Stimulated activated CD4-positive, alpha-beta T cell treated with anti-CD3 and anti-CD28 coated beads, TNF-alpha, amount 100 ng/mL, for 48 hours (primary cell): Measurements from ENCODE around the gene ARHGAP27.
"Not testable (repeated sequence)": the region's sequence is repeated elsewhere in the genome, so short reads cannot be mapped to it uniquely, and the experiment has no call there.

Source experiments
- DNase-seq, 3 donors: peaks; one replicate each; pipeline ENCODE4 v3.0.0-alpha.2; 2020; ENCODE audit warnings: low read depth in 3 of 3

ARHGAP27 gene

GRCh38 chr17:45432405-45433158, at the start of gene ARHGAP27:
TSS of gene ARHGAP27 (minus strand) at chr17:45432870. CDS start at chr17:45430279, 2,591 bp downstream.
- no peak for DNase-seq

- DNase-seq = not testable (repeated sequence)
These were observed 49.6 kb upstream of the ARHGAP27 start for GRCh38 chr17:45482317-45482716.

- DNase-seq = not testable (repeated sequence)
These were observed 42.8 kb upstream of the ARHGAP27 start for GRCh38 chr17:45475436-45475835.

- not testable (repeated sequence) for DNase-seq
These were observed 39.6 kb upstream of the ARHGAP27 start for GRCh38 chr17:45472249-45472648.

- DNase-seq = not testable (repeated sequence)
These were observed 36.5 kb upstream of the ARHGAP27 start for GRCh38 chr17:45469204-45469563.

- DNase-seq = not testable (repeated sequence)
These were observed 35.9 kb upstream of the ARHGAP27 start for GRCh38 chr17:45468293-45469203.

- peak in 2 of 3 donors; percentile 18 to 20 for DNase-seq
These were observed 29.1 kb upstream of the ARHGAP27 start for GRCh38 chr17:45461524-45462327.

GRCh38 chr17:45460422-45460821, 27.8 kb upstream of the ARHGAP27 start:
- DNase-seq = not testable (repeated sequence)

GRCh38 chr17:45454341-45454740, 21.7 kb upstream of the ARHGAP27 start:
- DNase-seq = not testable (repeated sequence)

- DNase-seq = not testable (repeated sequence)
These were observed 21.1 kb upstream of the ARHGAP27 start for GRCh38 chr17:45453731-45454130.

GRCh38 chr17:45453225-45453534, 20.5 kb upstream of the ARHGAP27 start:
- not testable (repeated sequence) for DNase-seq

GRCh38 chr17:45452329-45453224, 19.9 kb upstream of the ARHGAP27 start:
- not testable (repeated sequence) for DNase-seq

GRCh38 chr17:45451660-45452059, 19.0 kb upstream of the ARHGAP27 start:
- not testable (repeated sequence) for DNase-seq

- no peak for DNase-seq
These were observed 18.5 kb upstream of the ARHGAP27 start for GRCh38 chr17:45451131-45451530.

GRCh38 chr17:45449708-45450329, 17.1 kb upstream of the ARHGAP27 start:
- not testable (repeated sequence) for DNase-seq

- DNase-seq = not testable (repeated sequence)
These were observed 16.6 kb upstream of the ARHGAP27 start for GRCh38 chr17:45449260-45449659.

- not testable (repeated sequence) for DNase-seq
These were observed 15.8 kb upstream of the ARHGAP27 start for GRCh38 chr17:45448483-45448882.

GRCh38 chr17:45448066-45448465, 15.4 kb upstream of the ARHGAP27 start:
- not testable (repeated sequence) for DNase-seq

- not testable (repeated sequence) for DNase-seq
These were observed 15.0 kb upstream of the ARHGAP27 start for GRCh38 chr17:45447650-45448049.
